HepG2 (cell line): ENCODE results near the gene ZNF786. TPM values are rescaled to one million over a fixed set of nuclear protein-coding genes. Genes with fewer than 3 reads are reported as not detected.

ENCODE experiments used
- GMEB2 ChIP-seq: IDR thresholded peaks from 2 replicates; pipeline ENCODE4 v1.6.1; 2016; ENCODE audit warnings: missing biosample characterization, missing genetic modification reagents, low read depth
- HNRNPH1 ChIP-seq: fragments of 200-400 bp; formaldehyde crosslinking; optimal IDR thresholded peaks from 2 replicates; pipeline ENCODE3; 2017; ENCODE audit warnings: mild to moderate bottlenecking, low read depth, low read length
- KIAA2018 ChIP-seq: sonication (generic); formaldehyde crosslinking; IDR thresholded peaks from 2 replicates; pipeline ENCODE4 v1.5.0; 2020; ENCODE audit warnings: mild to moderate bottlenecking, missing genetic modification reagents, borderline replicate concordance
- NAIF1 ChIP-seq: sonication (generic); formaldehyde crosslinking; IDR thresholded peaks from 2 replicates; pipeline ENCODE4 v1.5.0; 2020; ENCODE audit warnings: mild to moderate bottlenecking, missing genetic modification reagents, borderline replicate concordance
- RFX1 ChIP-seq: fragments of 450-650 bp; IDR thresholded peaks from 2 replicates; pipeline ENCODE4 v1.6.1; 2017
- SP1 ChIP-seq, 2 experiments: fragments of 450-650 bp in 1 of 2; sonication (generic) in 1 of 2; formaldehyde crosslinking in 1 of 2; IDR thresholded peaks; 2 replicates each; pipeline versions ENCODE4 v1.4.0 to v1.6.1; 2016 to 2020; ENCODE audit warnings: missing genetic modification reagents in 1 of 2
- ZBTB1 ChIP-seq: sonication (generic); formaldehyde crosslinking; IDR thresholded peaks from 2 replicates; pipeline ENCODE4 v1.4.0; 2020; ENCODE audit warnings: missing genetic modification reagents, borderline replicate concordance
- ZFP37 ChIP-seq: sonication (generic); formaldehyde crosslinking; IDR thresholded peaks from 2 replicates; pipeline ENCODE4 v1.4.0; 2020; ENCODE audit warnings: missing genetic modification reagents, borderline replicate concordance
- ZFP82 ChIP-seq: sonication (generic); formaldehyde crosslinking; IDR thresholded peaks from 2 replicates; pipeline ENCODE4 v1.5.1; 2020; ENCODE audit warnings: mild to moderate bottlenecking, missing genetic modification reagents, borderline replicate concordance
- ZMYM4 ChIP-seq: sonication (generic); formaldehyde crosslinking; IDR thresholded peaks from 2 replicates; pipeline ENCODE4 v1.8.1; 2023; ENCODE audit warnings: mild to moderate bottlenecking, missing genetic modification reagents
- ZNF431 ChIP-seq: sonication (generic); formaldehyde crosslinking; IDR thresholded peaks from 2 replicates; pipeline ENCODE4 v1.9.0; 2022; ENCODE audit warnings: missing genetic modification reagents, low read depth, mild to moderate bottlenecking, borderline replicate concordance
- ZNF740 ChIP-seq: sonication (generic); formaldehyde crosslinking; IDR thresholded peaks from 2 replicates; pipeline ENCODE4 v1.4.0; 2020; ENCODE audit warnings: missing genetic modification reagents
- polyA plus RNA-seq, 8 experiments: library from polyadenylated mRNA; depleted of rRNA in 3 of 8; stranded (reverse) in 7 of 8; unstranded in 1 of 8; fragments of >200 nt; fragmentation: Illumina TruSeq in 4 of 8; extraction: Trizol in 4 of 8; gene quantifications; 2 replicates each; pipeline versions ENCODE4 v1.2.1 to v1.2.3, GENCODE V29; 2011 to 2016; ENCODE audit warnings: low read depth in 4 of 8, missing spikeins in 1 of 8, mixed read lengths in 1 of 8; ENCODE audit not compliant: insufficient read depth in 1 of 8
- total RNA-seq, 5 experiments: library from RNA; depleted of rRNA; stranded (reverse); fragments of >200 nt; fragmentation: Illumina TruSeq; extraction: Trizol; gene quantifications; 2 replicates each; pipeline ENCODE4 v1.2.3, GENCODE V29; 2016; ENCODE audit warnings: low read depth in 1 of 5

Gene ZNF786
- total and polyA plus RNA-seq, 2 of the 13 experiments (the other 11 are each of a cell fraction or from before 2014, with no cell fraction given) = 2.0 to 4.0 TPM

GRCh38 chr7:149028346-149029109, 62.0 kb downstream of the ZNF786 start, which contains the start of gene PDIA4 (continued):
- TF ChIP-seq KIAA2018 (peak; percentile 81; the same call in 1 of the 2 replicates), HNRNPH1 (no peak), ZBTB1 (no peak), ZMYM4 (peak; percentile 93), ZFP82 (CRISPR knock-in tag) (no peak), NAIF1 (peak; percentile 20; the same call in 1 of the 2 replicates), RFX1 (peak; percentile 35; the same call in 1 of the 2 replicates), SP1 (IDR thresholded peaks at IDR 0.05) (no peak), SP1 (CRISPR knock-in tag; IDR thresholded peaks at IDR 0.05) (peak; percentile 78), ZNF740 (CRISPR knock-in tag) (0 out of 2 replicates have a peak, but pooled peaks have one; percentile 26), ZNF431 (CRISPR knock-in tag) (peak; percentile 64; the same call in 1 of the 2 replicates), ZFP37 (CRISPR knock-in tag) (peak; percentile 80; the same call in 1 of the 2 replicates), GMEB2 (no peak)
